HepG2 (cell line): ENCODE measurements around the gene GANC. TPM values are rescaled to one million over a fixed set of nuclear protein-coding genes. Genes with fewer than 3 reads are reported as not detected.
A peak's percentile ranks its signal among the peaks of the same experiment; 100 is the strongest.

Experiments
- AKNA ChIP-seq: sonication (generic); formaldehyde crosslinking; IDR thresholded peaks from 2 replicates; pipeline ENCODE4 v1.4.0; 2020; ENCODE audit warnings: missing genetic modification reagents, borderline replicate concordance
- ELK4 ChIP-seq: sonication (generic); formaldehyde crosslinking; IDR thresholded peaks from 2 replicates; pipeline ENCODE4 v1.9.0; 2021; ENCODE audit warnings: missing genetic modification reagents, borderline replicate concordance
- HMGXB3 ChIP-seq: sonication (generic); formaldehyde crosslinking; IDR thresholded peaks from 2 replicates; pipeline ENCODE4 v1.4.0; 2020; ENCODE audit warnings: missing genetic modification reagents, borderline replicate concordance
- MAFK ChIP-seq, 2 experiments: IDR thresholded peaks in 1 of 2; conservative IDR thresholded peaks in 1 of 2; 2 replicates each; pipeline ENCODE4 v1.6.1; 2011; ENCODE audit warnings: improper control_type of control experiment in 2 of 2, low read length in 2 of 2
- MIXL1 ChIP-seq: IDR thresholded peaks from 2 replicates; pipeline ENCODE4 v1.6.1; 2016
- PBX3 ChIP-seq: sonication (generic); formaldehyde crosslinking; IDR thresholded peaks from 2 replicates; pipeline ENCODE4 v1.8.1; 2023; ENCODE audit warnings: missing genetic modification reagents, inconsistent platforms, borderline replicate concordance
- RNF2 ChIP-seq: fragments of 450-650 bp; conservative IDR thresholded peaks from 2 replicates; pipeline ENCODE4 v1.6.1; 2016; ENCODE audit warnings: low read depth
- SMAD3 ChIP-seq: sonication (generic); formaldehyde crosslinking; IDR thresholded peaks from 2 replicates; pipeline ENCODE4 v1.4.0; 2020; ENCODE audit warnings: missing genetic modification reagents
- SMC3 ChIP-seq: IDR thresholded peaks from 2 replicates; pipeline ENCODE4 v1.6.1; 2011; ENCODE audit warnings: low read length, improper control_type of control experiment
- TEAD2 ChIP-seq: sonication (generic); formaldehyde crosslinking; IDR thresholded peaks from 2 replicates; pipeline ENCODE4 v1.9.0; 2021; ENCODE audit warnings: missing genetic modification reagents
- XRCC5 ChIP-seq: fragments of 200-400 bp; formaldehyde crosslinking; optimal IDR thresholded peaks from 2 replicates; pipeline ENCODE3; 2017; ENCODE audit warnings: mild to moderate bottlenecking, low read length
- ZFP91 ChIP-seq: sonication (generic); formaldehyde crosslinking; IDR thresholded peaks from 2 replicates; pipeline ENCODE4 v1.9.0; 2022; ENCODE audit warnings: missing genetic modification reagents, mild to moderate bottlenecking, borderline replicate concordance
- ZNF143 ChIP-seq: sonication (generic); formaldehyde crosslinking; IDR thresholded peaks from 2 replicates; pipeline ENCODE4 v1.4.0; 2020; ENCODE audit warnings: missing genetic modification reagents
- ZNF333 ChIP-seq: sonication (generic); formaldehyde crosslinking; IDR thresholded peaks from 2 replicates; pipeline ENCODE4 v1.4.0; 2020; ENCODE audit warnings: mild to moderate bottlenecking, missing genetic modification reagents, borderline replicate concordance
- polyA plus RNA-seq, 8 experiments: library from polyadenylated mRNA; depleted of rRNA in 3 of 8; stranded (reverse) in 7 of 8; unstranded in 1 of 8; fragments of >200 nt; fragmentation: Illumina TruSeq in 4 of 8; extraction: Trizol in 4 of 8; gene quantifications; 2 replicates each; pipeline versions ENCODE4 v1.2.1 to v1.2.3, GENCODE V29; 2011 to 2016; ENCODE audit warnings: low read depth in 4 of 8, missing spikeins in 1 of 8, mixed read lengths in 1 of 8; ENCODE audit not compliant: insufficient read depth in 1 of 8
- total RNA-seq, 5 experiments: library from RNA; depleted of rRNA; stranded (reverse); fragments of >200 nt; fragmentation: Illumina TruSeq; extraction: Trizol; gene quantifications; 2 replicates each; pipeline ENCODE4 v1.2.3, GENCODE V29; 2016; ENCODE audit warnings: low read depth in 1 of 5

GANC gene
- total and polyA plus RNA-seq, 2 of the 13 experiments (the other 11 are each of a cell fraction or from before 2014, with no cell fraction given): 17.0 to 21.0 TPM

GRCh38 chr15:42272939-42273899 lies at the start of gene GANC, which contains the start of gene TMEM87A (continued):
- TF ChIP-seq AKNA (CRISPR knock-in tag) (0 out of 2 replicates have a peak, but pooled peaks have one; percentile 22), ZFP91 (CRISPR knock-in tag) (peak; percentile 41; the same call in 1 of the 2 replicates), XRCC5 (peak; percentile 72), MIXL1 (CRISPR knock-in tag) (peak; percentile 66; the same call in 1 of the 2 replicates), ZNF143 (peak; percentile 46; the same call in 1 of the 2 replicates), SMAD3 (CRISPR knock-in tag) (peak; percentile 74), HMGXB3 (no peak; the same call in 1 of the 2 replicates), ELK4 (no peak; the same call in 1 of the 2 replicates), SMC3 (no peak), PBX3 (no peak), RNF2 (peak; percentile 70; the same call in 1 of the 2 replicates), ZNF333 (CRISPR knock-in tag) (no peak; the same call in 1 of the 2 replicates), MAFK (conservative IDR thresholded peaks at IDR 0.05 in 1 of 2, IDR thresholded peaks at IDR 0.05 in 1 of 2; ENCODE audit: low read length in 2 of 2) (no peak), TEAD2 (CRISPR knock-in tag) (no peak)
